H1 (cell line): ENCODE data around the gene KNCN. TPM values are rescaled to one million over a fixed set of nuclear protein-coding genes. Genes with fewer than 3 reads are reported as not detected.

Experiments
- BCL11A ChIP-seq, 2 experiments: IDR thresholded peaks; one replicate each; pipeline ENCODE4 v1.6.1; 2011; ENCODE audit warnings: low read depth in 2 of 2, low read length in 2 of 2, mild to moderate bottlenecking in 2 of 2
- TAF1 ChIP-seq: IDR thresholded peaks from 2 replicates; pipeline ENCODE4 v1.6.1; 2011; ENCODE audit warnings: mild to moderate bottlenecking, low read depth, low read length
- ZNF274 ChIP-seq: IDR thresholded peaks from 2 replicates; pipeline ENCODE4 v1.7.0; 2012; ENCODE audit warnings: low read length, borderline replicate concordance; ENCODE audit errors: extremely low read depth
- polyA plus RNA-seq, 7 experiments: library from polyadenylated mRNA; depleted of rRNA in 3 of 7; stranded (reverse) in 5 of 7; unstranded in 2 of 7; fragments of >200 nt in 5 of 7; fragments of 200-250 nt in 2 of 7; gene quantifications; 1 replicate in 5 of 7; 2 replicates in 1 of 7; 4 replicates in 1 of 7; pipeline versions ENCODE4 v1.2.1 to v1.2.3, GENCODE V29; 2011 to 2013; ENCODE audit warnings: missing spikeins in 2 of 7, mixed read lengths in 2 of 7
- total RNA-seq: library from RNA; stranded (reverse); fragmentation: NEBNext Ultra II Directional; extraction: Animal tissue kit (Norgen Biotek cat#: 25700); gene quantifications from 2 replicates; pipeline ENCODE4 v1.2.1, GENCODE V29; 2021

The KNCN gene
- total and polyA plus RNA-seq, 2 of the 8 experiments (the other 6 are each of a cell fraction or from before 2014, with no cell fraction given) = not detected

GRCh38 chr1:46545784-46546183 lies 5.7 kb downstream of the KNCN start (continued):
- TF ChIP-seq TAF1 (no peak), ZNF274 (no peak), BCL11A (IDR thresholded peaks at IDR 0.05; ENCODE audit: low read depth in 2 of 2, low read length in 2 of 2) (no peak)
